Islet precursor cell (in vitro differentiated cells): Measurements from ENCODE around the gene F2RL3.

Experiments
- DNase-seq: peaks from one replicate; pipeline ENCODE4 v3.0.0-alpha.2; 2018

F2RL3 gene

DNA sequence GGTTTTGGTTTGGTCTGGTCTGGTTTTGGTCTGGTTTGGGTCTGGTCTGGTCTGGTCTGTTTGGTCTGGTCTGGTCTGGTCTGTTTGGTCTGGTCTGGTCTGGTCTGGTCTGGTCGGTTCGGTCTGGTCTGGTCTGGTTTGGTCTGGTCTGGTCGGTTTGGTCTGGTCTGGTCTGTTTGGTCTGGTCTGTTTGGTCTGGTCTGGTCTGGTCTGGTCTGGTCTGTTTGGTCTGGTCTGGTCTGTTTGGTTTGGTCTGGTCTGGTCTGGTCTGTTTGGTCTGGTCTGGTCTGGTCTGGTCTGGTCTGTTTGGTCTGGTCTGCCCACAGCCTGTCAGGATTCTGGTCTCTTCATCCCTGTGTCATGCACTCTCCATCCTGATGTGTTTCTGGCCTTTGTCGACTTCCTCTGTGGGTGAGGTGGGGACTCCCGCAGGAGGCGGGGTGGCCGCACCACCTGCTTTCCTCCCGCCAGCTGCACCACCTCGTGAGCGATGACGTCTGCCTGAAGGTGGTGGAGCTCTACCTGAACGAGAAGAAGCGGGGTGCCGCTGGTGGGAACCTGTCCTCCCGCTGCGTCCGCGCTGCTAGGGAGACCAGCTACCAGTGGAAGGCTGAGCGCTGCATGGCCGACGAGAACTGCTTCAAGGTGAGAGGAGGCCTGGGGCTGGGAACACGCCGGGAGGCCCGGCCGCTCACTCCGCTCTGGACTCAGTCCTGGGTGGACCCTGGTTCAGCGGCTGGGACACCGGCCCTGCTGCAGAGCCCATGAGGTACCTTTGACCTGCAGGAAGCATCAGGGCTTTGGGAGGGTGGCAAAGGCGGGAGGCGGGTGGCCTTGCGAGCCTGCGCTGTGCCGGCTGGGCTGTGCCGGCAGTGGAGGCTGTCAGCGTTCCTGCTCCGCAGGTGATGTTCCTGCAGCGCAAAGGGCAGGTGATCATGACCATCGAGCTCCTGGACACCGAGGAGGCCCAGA lies 12.9 kb upstream of the F2RL3 start:
- DNase-seq: no peak

DNA sequence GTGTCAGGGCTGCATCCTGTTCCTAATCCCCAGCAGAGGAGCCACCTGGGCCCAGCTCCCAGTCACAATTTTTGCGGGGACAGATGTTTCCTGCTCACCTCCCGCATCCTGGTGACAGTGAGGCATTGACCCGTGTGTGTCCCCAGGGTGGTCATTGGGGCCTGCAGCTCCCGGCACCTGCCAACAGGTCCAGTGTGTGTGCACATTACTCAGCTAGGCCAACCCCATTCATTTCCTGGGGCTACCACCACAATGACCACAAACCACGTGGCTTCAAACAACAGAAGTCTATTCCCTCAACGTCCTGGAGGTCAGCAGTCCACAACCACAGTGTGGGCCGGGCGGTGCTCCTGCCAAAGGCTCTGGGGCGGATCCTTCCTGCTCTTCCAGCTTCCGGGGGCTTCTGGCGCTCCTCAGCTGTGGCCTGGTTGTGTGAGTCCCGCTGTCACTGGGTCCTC lies 11.9 kb upstream of the F2RL3 start:
- DNase-seq: no peak

DNA sequence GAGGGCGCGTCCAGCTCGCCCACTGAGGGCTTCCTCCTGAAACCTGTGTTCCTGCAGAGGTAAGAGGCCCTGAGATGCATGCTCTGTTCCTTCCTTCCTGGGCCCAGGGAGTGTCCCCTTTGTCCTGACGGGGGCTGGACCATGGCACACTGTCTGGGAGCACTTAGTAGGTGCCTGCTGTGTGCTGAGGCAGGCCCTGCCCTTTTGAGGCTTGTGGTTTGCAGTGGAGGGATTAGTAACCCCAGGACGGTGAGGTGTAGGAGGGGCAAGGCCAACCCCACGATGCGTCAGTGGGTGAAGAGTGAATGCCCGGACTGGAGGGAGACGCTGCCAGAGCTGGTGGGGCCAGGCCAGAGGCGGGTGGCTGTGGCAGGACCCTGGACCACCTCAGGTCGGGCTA lies 11.2 kb upstream of the F2RL3 start:
- no peak for DNase-seq

DNA sequence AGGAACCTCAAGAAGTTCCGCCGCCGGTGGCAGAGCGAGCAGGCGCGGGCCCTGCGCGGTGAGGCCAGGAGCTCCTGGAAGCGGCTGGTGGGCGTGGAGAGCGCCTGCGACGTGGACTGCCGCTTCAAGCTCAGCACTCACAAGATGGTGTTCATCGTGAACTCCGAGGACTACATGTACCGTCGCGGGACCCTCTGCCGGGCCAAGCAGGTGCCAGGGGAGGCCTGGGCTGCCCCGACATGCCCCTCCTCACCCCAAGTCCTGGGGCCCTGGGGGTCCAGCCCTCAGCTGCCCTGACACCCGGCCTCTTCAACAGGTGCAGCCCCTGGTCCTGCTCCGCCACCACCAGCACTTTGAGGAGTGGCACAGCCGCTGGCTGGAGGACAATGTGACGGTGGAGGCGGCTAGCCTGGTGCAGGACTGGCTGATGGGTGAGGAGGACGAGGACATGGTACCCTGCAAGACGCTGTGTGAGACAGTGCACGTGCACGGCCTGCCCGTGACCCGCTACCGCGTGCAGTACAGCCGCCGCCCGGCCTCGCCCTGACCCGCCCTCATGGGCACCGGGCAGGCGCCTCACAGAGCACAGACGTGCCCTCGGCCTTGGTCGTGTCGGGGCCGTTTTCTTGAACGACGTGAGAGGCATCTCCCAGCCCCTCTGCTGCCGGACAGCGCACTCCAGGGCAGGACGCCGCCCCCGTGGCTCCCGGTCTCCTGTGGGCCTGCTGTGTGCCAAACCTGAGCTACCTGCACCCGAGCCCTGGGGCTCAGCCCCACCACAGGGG lies 10.4 kb upstream of the F2RL3 start:
- no peak for DNase-seq

DNA sequence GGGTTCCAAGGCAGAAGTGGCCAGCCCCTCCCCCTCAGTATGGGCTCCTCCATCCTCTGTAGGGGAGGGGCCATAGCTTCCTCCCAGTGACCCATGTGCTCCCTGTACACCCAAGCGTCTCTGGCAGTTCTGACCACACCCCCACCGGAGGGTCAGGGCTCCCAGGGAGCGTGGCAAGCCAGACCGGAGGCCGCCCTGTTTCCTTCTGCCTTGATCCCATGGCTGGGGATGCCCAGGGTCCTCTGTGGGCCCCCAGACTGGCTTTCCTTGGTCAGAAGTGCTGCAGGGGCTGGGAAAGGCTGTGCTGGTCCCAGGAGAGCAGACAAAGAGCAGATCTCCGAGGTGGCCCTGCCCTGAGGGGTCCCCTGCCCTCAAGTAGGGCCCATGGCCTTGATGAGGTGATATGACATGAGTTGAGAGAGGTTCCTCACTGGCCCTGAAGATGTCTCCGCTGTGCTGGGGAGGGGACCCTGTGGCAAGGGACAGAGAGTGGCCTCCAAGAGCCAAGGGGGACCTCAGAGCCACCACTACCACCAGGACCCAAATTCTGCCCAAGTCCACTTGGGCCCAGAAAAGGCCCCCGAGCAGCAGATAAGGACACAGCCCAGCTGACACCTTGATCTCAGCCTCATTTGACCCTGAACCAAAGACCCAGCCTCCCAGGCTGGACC lies 7.8 kb upstream of the F2RL3 start:
- DNase-seq: no peak

DNA sequence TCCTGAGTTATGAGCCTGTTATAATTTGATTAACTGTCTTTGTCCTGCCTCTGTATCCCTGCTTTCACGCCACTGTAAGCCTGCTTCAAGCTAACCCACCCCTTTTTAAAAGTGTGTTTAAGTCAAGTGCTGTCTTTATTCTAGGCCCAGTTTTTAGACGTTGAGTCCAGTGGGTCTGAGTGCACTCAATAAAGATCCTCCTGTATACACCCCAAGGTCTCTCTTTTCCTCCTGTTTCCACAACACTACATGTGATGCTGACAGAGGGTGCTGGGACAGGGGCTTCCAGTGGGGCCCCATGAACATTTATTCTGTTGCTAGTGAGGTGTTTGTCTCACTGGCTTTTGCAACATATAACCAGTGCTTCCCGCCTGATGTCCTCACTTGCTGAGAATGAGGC lies 6.7 kb upstream of the F2RL3 start:
- no peak for DNase-seq

DNA sequence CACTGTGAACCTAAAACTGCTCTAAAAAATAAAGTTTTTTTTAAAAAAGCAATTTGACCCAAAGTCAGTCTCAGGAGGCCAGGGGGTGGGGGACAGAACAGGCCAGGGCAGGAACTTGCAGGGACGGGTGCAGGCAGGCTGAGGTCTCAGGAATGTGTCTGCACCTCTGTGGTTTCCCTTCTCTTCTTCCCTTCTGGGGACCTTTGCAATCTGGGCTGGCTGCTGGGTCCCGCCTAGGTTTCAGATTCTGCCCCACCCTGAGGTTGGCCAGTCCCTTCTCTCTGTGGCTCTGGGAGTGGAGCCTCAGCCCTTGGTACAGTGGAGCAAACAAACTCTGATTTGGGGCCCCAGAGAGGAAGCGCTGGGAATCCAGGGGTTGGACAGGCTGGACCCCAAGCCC lies 5.3 kb upstream of the F2RL3 start:
- no peak for DNase-seq

DNA sequence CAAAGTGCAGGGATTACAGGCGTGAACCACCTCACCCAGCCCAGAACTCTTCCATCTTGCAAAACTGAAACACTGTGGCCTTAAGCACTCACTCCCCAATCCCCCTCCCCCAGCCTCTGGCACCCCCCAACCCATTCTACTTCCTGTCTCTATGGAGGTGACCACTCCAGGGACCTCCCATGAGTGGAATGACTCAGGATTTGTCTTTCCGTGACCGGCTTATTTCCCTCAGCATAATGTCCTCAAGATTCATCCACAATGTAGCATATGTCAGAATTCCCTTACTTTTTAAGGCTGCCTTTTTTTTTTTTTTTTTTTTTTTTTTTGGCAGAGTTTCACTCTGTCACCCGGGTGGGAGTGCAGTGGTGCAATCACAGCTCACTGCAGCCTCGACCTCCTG lies 3.6 kb upstream of the F2RL3 start:
- DNase-seq: no peak

DNA sequence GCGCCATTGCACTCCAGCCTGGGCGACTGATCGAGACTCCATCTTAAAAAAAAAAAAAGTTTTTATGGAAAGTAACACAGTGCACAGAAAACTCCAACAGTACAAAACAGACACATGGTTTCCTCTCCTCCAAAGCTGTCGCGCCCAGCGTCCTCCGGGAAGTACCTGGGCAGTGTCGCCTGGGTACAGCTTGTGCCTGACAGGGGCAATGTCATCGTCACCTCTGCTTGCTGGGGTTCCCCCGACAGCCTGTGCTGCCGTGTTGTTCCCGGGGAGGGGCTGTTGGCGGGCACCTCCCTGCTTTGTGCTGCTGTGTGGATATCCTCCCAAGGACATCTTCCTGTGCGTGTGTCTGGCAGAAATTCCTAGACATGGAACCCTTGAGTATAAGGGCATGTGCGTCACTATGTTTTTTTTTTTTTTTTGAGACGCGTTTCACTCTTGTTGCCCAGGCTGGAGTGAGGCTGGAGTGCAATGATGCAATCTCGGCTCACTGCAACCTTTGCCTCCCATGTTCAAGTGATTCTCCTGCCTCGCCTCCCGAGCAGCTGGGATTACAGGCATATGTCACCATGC lies 2.4 kb upstream of the F2RL3 start:
- no peak for DNase-seq

DNA sequence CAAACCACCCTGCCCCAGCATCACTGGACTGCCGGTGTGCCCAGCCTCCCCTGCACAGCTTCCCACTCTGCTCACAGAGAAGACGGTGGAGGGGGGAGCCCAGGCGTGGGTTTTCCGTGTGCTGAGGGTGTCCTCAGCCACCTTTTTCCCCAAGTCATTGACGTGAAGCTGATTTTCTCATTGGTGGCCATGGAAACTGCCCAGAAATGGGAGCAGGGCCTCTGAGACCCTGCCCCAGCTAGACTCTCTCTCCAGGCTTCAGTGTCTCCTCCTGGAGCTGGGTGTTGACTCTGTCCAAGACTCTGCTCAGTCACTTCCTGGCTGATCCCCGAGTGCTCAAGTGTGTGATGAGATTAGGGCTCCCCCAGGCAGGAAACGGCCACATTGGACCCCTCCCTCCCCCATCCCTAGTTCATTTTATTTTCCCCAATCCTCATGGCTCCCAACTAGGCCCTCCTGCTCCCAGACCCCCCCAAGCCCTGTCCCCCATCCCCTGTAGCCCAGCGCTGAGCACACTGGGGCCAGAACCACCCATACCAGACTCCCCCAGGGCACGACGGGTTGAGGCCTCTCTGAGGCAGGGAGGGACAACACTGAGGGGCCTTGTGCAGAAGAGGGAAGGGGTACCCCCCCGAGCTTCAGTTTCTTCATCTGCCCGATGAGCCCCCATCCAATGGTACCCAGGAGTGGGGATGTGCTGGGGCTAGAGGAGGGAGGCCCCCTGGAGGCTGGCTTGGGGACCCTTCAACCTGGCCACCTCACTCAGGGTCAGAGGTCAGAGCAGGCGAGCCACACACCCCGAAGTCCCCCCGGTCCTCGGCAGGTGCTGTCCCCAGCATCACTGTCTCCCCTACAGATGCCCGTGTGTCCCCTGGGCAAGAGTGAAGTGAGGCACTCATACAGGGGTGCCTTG lies 1.2 kb upstream of the F2RL3 start:
- DNase-seq: no peak

DNA sequence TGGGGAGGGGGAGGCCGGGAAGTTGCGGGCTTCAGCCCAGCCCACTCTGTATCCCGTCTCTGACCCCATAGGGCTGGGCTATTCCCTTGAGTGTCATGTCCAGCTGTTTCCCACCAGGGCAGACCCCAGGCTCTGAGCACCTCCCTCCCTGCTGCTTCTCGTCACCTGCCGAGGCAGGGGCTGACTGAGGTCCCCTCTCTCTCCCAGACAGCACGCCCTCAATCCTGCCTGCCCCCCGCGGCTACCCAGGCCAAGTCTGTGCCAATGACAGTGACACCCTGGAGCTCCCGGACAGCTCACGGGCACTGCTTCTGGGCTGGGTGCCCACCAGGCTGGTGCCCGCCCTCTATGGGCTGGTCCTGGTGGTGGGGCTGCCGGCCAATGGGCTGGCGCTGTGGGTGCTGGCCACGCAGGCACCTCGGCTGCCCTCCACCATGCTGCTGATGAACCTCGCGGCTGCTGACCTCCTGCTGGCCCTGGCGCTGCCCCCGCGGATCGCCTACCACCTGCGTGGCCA lies 625 bp downstream of the F2RL3 start:
- DNase-seq: no peak

DNA sequence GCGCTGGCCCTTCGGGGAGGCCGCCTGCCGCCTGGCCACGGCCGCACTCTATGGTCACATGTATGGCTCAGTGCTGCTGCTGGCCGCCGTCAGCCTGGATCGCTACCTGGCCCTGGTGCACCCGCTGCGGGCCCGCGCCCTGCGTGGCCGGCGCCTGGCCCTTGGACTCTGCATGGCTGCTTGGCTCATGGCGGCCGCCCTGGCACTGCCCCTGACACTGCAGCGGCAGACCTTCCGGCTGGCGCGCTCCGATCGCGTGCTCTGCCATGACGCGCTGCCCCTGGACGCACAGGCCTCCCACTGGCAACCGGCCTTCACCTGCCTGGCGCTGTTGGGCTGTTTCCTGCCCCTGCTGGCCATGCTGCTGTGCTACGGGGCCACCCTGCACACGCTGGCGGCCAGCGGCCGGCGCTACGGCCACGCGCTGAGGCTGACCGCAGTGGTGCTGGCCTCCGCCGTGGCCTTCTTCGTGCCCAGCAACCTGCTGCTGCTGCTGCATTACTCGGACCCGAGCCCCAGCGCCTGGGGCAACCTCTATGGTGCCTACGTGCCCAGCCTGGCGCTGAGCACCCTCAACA lies 1.2 kb downstream of the F2RL3 start:
- no peak for DNase-seq

DNA sequence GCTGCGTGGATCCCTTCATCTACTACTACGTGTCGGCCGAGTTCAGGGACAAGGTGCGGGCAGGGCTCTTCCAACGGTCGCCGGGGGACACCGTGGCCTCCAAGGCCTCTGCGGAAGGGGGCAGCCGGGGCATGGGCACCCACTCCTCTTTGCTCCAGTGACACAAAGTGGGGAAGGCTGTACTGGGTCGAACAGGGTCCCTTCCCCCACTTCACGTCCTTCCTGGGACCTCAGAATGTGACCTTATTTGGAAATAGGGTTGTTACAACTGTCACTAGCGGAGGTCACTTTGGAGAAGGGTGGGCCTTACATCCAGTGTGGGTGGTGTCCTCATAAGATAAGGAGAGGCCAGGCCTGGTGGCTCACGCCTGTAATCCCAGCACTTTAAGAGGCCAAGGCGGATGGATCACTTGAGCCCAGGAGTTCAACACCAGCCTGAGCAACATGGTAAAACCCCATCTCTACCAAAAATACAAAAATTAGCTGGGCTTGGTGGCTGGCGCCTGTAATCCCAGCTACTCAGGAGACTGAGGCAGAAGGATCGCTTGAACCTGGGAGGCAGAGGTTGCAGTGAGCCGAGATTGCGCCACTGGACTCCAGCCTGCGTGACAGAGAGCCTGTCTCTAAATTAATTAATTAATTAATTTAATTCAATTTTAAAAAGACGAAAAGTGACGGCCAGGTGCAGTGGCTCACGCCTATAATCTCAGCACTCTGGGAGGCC lies 1.8 kb downstream of the F2RL3 start:
- no peak for DNase-seq

DNA sequence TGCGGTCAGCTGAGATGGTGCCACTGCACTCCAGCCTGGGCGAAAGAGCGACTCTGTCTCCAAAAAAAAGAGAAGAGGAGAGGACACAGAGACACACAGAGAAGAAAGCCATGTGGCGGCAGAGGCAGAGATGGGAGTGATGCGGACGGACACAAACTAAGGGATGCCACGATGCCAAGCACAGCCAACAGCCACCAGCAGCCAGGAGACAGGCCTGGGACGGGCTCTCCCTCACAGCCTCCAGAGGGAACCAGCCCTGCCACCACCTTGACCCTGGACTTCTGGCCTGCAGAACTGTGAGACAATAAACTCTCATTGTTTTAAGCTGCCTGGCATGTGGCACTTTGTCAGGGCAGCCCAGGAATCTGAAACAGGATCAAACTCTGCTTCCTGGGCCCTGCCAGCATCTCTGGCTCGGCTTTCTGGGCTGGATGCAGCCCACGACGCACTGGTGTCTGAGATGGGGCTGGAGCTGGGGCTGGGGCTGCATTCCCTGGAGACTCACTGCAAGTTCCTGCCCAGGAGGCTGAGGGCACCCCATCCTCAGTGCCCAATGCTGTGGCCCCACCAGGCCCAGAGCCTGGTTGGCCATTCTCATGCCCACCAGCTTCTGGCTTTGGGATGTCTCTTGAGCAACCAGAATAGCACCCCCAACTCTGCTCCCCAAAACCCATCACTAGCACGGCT lies 3.0 kb downstream of the F2RL3 start:
- no peak for DNase-seq

DNA sequence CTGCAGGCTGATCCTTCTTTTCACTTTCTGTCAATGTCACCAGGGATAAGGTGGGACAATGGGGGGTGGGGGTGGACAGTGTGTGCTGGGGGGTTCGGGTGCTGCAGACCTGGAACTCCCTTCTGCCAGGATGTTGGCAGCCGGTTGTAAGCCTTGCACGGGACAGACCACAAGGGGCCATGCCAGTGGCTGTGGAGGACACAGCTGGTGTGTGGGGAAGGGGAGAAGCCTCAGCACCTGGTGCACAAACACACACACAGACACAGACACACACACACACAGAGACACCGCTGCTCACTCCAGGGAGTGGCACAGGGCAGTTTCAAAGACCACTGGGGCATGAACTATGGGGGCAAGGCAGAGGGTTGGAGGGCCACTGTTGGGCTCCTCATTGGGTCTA lies 3.6 kb downstream of the F2RL3 start:
- DNase-seq: no peak

DNA sequence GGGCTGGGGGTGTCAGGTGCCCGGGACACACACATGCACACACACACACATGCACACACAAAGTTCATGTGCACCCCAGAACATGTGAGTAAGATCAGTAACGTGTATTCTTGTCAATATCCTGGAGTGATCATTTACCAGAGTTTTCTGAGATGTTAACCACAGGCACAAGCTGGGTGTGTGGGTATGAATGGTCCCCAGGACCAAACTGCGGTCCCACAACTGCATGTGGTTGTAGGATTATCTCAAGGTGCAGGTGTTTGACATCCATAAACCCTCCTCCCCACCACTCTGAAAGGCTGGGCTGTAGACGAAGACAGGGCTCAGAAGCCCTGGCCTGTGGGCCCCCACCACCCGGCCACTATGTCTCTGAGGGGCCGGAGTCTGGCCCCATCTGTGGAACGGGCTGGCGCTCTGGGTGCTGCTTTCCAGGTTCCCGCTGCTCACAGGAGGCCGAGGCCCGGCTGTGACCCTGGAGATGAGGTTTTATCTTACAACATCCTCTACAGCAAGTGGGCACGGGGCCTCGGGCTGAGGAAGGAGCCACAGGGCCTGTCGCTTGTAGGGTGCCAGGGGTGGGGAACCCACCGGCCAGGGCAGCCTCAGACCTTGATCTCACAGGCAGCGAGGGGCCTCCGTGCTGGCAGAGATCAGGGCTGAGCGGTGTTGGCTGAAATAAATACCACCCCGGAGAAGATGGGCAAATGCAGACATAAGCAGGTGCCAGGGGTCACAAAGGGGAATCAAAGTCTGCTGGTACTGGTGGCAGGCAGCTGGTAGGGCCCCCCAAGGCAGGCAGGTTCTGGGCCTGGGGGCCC lies 4.3 kb downstream of the F2RL3 start:
- no peak for DNase-seq

DNA sequence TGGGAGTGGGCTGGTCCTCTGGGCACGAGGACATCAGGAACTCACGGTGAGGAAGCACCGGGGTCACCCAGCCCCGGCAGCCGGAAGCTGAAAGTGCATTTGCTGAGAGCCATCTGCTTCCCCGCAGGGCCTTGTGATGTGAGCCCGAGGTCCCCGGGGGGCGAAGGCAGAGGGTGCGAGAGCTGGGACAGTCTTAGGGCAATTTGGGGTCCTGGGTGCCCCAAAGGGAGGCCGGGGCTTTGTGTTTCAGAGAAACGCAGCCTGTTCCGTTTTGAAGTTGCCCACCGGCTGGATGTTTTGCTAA lies 4.8 kb downstream of the F2RL3 start:
- DNase-seq: no peak

DNA sequence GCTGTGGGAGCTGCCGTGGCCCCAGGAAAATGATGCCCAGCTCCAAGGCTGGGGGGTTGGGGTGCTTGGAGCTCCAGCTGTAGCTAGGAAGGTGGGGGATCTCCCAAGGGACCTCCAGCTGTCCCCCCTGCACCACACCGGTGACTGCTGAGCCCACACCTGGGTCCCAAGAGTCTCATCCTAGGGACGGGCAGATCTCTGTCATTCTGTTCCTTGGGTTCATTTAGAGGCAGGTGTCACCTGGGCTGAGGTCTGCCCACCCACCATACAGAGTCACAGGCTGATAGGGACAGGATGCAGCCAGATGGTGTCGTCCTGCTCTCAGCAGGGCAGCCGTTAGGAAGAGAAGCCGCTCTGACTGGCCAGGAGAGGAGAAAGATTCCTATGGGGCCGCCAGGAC lies 5.3 kb downstream of the F2RL3 start:
- no peak for DNase-seq

DNA sequence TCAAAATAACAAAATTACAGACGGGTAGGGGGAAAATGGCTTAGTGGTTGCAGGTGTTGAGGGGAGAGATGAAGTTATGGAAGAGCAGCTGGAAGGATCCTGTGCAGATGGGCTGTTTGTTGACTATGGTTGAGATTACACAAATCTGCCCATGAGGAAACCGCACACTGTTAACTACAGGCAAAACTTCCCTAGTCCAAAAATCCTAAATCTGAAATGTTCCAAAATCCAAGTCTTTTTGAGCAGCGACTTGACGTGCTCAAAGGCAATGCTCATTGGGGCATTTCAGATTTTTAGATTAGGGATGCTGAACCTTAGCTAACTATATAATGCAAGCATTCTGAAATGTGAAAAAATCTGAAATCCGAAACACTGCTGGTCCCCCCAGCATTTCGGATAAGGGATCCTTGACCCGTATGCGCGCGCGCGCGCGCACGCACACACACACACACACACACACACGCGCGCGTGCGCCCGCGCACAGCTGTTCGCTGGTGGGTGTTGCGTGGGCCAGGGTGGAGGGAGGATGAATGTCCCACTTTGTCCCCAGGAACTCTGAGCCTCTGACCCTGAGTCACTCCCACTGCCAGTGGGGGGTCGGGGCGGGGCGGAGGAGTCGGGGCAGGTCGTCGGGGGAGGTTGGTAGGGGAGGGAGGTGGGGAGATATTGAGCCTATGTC lies 6.8 kb downstream of the F2RL3 start:
- DNase-seq: no peak
